GM19463 (cell line): ENCODE data around the gene TLR3.
"Not testable (repeated sequence)": the region's sequence is repeated elsewhere in the genome, so short reads cannot be mapped to it uniquely, and the experiment has no call there.

Experiments
- ATAC-seq: cut with Tn5 transposase; IDR thresholded peaks from one replicate; pipeline ENCODE4 v1.9.1; 2021; ENCODE audit warnings: mild to moderate bottlenecking, moderate library complexity; ENCODE audit not compliant: unreplicated experiment

TLR3 gene

DNA sequence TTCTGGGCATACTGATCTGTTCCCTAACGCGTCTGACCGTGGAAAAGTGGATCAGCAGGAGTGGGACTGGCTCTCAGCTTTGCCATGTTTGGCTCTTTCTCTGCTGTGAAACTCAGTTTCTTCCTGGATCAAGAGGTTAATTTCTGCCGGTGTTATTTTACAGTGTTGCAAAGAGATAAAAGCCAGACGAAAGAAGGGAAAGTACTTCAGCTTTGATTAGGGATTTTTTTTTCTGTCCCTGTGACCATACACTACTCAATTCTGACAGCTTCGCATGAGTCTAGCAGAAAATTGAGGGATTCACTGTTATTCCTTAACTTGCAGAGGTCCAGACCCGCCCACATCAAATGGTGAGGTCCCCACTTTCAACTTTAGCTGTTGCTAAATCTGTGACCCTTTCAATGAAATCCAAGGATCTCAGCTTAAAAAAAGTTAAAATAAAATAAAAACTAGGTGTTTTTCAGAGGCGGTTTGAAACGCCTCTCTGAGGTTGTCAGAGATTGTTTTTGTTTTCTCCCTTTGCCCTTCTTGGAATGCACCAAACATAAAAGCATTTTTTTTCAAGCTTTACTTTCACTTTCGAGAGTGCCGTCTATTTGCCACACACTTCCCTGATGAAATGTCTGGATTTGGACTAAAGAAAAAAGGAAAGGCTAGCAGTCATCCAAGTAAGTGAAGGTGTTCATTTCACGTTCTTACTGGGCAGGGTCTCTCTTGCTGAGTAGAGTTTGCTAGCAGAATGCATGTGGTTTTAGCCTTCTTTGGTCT, at the start of gene TLR3:
TLR3 (plus strand) TSS at position 576 of the 768 bp plus-strand sequence. CDS start 7,464 bp downstream, outside the sequence.
- ATAC-seq: no peak

DNA sequence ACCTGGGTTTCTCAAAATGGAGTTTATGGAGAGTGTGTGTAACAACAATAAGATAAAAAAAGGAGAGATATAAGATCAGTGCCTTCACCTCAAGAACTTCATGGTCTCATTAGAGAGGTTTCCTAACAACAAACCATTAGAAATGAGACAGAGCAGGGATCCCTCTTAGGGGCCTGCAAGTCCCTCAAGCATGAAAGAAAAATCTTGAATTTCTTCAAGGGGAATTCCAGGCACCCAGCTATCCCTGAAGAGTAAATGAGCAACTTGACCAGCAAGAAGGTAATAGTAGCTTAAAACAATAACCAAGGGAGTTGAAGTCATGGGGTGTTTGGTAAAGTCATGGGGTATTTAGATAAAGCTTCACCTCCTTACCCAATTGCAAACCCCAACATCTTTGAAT, 49.7 kb upstream of the TLR3 start:
- ATAC-seq: no peak

DNA sequence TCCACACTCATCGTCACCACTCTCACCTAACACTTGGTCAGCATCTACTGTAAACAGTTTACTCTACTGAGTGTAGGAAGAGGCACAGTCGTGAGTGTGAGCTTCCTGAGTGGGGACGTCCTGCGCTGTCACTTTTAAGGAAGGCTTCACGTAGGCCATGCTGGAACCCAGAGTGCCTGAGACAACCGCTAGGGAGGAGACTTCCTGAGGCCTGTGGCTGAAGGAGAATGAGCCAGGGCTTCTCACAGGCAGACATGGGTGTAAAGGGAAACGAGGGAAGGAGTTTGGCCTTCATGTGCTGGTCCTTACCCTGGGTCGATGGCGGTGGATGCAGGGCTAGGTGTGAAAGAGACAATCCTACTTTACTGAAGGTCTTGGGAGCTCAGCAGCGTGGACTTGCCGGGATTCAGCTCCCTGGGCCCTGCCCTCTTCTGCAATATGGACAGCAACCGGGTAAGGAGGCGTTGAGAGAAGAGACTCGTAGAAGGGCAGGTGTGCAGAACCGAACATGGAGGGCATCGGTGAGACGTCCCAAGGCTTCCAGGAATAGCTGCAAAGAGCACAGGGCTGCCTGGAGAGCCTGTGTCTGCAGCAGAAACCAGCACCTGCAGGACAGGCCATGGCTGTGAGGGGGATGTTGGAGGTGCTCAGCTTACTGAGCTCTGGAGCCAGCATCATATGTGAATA, 48.7 kb upstream of the TLR3 start:
- ATAC-seq: no peak

DNA sequence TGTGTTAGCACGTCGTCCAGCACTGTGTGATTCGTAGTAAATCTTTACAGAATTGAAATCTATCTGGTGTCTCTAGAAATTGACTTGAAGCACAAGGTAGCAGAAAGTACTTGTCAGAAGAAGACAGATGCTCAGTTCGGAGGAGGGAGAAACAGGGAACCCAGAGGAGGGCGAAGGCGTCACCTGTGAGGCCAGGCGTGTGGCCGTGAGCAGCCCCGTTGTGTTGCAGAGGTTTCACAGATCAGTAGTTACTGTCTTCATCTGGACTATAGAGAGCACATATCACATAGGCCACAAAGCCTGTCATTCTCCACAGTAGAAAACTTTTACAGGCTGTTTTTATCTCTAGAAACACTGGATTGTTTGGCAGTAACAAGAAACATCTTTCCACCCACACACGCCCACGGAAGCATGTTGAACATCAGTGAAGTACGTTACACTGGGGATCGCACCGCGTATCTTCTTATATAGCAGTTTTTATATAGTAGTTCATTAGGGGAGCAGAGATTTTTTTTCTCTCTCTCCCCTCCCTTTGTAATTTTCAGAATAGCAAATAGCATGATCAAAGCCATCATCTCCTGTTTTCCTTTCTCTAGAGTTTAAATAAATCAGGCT, 48.1 kb upstream of the TLR3 start:
- no peak for ATAC-seq

DNA sequence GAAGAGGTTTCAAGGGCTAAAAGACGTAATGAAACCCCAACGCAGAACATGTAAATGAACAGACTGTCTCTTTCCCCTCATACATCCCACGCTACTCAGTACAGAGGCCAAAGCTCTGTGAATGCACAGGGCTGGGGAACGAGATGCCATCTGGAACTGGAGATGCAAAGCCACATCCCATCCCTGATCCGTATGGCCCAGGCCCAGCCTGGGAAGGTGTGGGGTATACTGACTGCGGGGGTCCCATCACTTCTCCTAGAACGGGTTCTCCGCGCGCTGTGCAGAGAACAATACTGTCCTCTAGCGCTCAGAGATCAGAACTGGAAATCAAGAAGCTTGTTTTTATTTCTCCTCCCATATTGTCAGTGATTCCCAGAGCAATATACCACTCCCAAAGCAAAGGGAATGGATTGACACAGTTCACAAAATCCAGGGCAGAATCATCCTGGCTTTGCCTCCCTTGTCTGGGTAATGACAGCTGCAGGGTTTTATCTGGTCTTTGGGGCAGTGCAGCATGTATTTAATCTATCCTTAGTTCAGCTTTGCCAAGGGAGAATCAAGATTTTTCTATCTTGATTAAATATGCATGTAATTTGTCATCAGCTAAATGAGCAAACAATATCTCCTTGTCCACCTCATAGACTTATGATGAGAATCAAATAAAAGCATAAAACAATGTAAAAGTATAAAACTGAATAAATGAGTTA, 47.3 kb upstream of the TLR3 start:
- ATAC-seq: no peak

DNA sequence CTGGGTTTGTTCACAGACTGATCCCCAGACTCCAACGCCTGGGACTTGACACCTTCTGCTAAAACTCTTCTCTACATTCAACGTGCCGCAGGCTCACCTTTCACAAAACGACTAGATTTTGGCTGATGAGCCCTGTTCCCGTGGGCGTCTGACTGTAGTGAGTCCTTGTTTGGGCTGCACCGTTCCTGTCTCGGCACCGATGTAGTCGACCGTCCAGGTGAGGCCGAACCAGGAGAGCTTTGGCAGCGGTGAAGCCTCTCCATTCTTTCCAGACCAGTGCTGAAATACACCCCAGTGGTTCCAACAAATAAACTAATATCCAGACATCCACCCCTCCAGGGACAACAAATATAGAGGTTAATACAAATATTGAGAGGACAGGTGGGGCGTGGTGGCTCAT, 45.0 kb upstream of the TLR3 start:
- ATAC-seq: no peak

DNA sequence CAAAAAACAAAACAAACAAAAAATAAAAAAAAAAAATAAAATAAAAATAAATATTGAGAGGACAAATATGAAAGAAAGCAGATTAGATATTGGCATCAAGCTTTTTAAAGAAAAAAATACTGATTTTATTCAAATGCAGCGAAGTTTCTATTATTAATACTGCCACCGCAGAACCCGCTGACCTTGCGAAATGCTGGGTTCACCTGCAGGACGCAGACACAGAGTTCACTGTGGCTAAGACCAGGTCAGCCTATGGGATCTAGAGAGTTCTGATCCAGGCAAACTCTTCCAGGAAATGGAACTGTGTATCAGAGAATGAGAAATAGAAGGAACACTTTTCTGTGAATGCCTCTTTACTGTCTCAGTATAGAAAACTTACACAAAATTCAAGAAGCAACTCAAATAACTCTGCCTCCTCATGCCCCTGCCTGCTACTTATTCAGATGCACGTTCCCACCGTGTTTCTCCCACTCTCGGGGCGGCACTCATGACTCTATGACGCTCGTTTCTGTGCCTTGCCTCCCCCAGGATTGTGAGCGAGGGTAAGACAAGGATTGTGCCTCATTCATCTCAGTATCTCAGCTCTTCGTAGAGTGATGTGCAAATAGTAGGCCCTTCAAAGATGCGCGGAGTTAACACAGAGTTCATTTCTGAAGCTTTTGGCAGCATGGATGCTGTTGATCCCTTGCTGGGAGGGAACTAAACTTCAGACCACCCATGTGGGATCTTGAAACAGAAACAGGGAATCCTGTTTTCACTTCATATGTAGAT, 44.1 kb upstream of the TLR3 start:
- no peak for ATAC-seq

DNA sequence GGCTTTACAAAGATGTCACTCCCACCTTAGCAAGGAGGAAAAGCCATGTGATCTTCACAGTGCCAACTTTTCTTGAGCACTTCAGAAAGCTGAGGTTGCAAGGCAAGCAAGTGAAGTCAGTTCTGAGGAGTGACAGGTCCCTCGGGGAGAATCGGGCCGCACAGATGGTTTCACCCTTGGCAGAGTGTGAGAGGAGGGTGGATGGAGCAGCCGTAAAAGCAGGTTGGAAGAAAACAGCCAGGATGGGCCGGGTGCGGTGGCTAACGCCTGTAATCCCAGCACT, 43.6 kb upstream of the TLR3 start:
- ATAC-seq: no peak

DNA sequence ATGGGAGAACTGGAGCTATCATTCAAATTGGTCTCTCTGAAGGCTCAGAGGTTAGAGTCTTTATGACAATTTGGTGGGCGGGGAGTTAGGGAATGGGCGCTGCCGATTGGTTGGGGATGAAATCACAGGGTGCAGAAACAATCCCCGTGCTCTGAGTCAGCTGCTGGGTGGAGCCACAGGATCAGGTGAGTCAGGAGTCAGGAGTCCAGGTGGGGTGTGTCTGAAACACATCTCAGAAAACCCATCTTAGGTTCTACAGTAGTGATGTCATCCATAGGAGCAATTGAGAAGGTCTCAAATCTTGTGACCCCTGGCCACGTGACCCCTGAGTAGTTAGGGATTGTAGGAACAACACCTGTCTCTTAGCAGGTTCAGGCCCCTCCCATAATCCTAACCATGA, 41.6 kb upstream of the TLR3 start:
- no peak for ATAC-seq

DNA sequence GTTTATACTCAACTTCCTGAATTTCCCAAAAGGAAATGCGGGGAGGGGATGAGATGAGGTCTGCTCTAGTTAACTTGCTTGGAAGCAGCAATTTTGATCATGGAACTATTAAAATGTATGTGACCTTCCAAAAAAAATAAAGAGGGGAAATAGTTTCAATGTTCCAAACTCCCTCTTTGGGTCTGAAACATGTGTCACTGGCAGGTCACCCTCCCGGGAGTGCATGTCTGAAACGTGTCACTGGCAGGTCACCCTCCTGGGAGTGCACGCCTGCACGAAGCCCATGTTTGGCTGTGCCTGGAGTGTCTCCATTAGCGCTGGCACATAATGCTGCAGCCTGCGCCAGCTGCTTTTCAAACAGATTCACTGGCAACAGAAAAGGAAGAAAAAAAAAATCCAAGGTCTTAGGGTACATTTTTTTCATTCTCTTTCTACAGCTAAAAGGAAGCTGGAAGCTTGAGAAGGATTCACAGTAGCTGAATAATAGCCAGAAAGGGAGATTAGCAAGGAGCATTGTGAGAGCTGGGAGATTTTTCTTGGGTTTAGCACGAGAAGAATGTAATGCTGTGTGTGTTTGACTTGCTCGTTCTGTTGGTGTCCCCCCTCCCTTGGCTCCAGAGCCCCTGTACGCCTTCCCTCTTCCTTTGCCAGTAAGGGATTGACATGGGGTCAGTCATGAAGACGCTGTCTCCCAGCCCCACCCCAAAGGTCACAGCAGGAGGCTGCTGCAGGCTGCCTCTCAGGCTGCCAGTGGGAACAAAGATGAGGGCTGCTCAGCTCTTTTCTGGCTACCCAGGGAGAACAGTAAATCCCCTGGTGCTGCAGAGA, 39.2 kb upstream of the TLR3 start:
- ATAC-seq: no peak

DNA sequence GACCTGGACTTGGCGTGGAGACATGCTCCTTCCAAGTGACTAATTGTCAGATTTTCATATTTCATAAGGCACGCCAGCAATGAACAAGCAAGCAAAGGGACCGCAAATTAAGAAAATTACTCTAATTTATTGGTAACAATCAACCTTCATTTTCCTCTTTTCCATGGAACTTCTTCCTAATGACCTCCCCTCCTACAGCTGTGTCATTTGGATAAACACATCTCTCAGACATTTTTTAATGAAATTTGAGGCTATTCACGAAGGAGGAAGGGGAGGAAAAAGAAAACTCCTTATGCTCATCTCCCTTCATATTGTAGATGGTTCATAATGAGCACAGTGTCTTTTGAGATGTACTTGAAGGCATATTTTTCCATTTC, 38.6 kb upstream of the TLR3 start:
- ATAC-seq: no peak

DNA sequence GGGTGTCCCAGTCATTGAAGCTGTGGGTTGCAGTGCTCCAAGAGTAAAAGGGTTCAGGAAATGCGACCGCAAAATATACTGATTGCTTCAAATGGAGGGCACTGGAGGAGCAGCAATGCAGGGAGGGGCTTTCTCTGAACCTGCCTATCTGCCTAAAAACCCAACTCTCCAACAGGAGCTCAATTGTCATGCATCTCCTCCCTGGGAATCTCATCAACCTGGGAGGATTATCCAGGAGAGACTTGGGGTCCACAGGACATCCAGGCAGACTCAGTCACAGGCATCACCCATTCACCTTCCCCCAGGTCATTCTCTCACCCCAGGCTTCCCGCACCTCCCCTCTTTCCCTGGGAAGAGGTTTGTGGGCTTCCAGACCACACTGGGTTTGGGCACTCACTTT, 38.2 kb upstream of the TLR3 start:
- no peak for ATAC-seq

DNA sequence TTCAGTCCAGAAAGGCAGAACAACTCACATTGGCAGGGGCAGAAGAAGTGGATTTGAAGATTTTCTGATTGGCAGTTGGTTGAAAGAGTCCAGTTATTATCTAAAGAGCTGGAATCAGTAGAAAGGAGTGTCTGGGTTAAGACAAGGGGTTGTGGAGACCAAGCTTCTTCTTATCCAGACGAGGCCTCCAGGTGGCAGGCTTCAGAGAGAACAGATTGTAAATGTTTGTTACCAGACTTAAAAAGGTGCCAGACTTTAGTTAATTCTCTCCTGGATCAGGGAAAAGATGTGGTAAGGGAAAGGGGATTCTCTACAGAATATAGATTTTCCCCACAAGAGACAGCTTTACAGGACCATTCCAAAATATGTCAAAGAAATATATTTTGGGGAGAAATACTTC, 36.7 kb upstream of the TLR3 start:
- ATAC-seq: no peak

DNA sequence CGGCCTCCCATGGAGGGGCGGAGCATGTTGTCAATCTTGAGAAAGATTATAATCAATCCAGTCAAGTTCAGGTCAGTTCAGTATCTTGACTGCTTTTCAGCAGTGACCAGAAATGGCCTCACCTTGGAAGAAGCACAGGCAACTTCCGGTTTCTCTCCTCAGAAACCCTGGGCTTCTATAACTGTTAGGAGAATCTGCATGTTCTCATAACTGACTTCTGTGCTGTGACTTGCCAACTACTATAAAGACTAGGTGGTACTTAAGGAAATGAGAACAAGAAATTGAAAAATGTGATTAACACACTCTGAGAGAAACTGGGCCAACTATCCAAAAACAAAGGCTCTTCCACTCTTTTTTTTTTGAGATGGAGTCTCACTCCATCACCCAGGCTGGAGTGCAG, 35.9 kb upstream of the TLR3 start:
- ATAC-seq: no peak

DNA sequence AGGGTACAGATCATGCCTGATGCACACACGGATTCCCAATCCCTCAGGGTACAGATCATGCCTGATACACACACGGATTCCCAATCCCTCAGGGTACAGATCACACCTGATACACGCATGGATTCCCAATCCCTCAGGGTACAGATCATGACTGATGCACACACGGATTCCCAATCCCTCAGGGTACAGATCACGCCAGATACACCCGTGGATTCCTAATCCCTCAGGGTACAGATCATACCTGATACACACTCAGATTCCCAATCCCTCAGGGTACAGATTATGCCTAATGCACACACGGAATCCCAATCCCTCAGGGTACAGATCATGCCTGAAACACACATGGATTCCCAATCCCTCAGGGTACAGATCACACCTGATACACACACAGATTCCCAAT, 34.3 kb upstream of the TLR3 start:
- not testable (repeated sequence) for ATAC-seq

DNA sequence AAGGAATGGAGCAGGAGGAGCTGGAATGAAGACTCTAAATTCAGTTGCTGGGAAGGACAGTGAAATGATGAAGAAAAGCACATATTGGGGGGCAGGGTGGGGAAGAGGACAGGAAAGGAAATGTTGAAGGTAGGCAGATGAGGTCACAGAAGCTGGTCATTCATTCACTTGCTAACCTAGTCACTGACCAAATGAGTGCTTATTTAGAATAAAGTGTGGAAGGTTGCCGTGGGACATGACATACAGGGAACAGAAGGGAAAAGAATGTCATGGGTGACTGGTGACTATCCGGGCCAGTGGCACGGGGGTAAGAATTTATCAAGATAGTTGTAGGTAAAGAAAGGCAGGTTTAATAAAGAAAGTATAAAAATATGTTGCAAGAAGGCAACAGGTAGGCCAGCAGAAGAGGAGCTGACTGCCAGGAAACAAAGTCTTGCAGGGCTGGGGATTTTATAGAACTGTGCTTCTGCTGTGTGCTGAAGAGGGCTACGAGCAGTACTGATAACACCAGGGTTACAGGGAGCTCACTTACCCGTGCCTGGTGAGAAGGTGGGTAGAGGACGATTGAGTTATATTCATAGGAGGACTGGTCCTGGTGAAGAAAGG, 31.9 kb upstream of the TLR3 start:
- no peak for ATAC-seq

DNA sequence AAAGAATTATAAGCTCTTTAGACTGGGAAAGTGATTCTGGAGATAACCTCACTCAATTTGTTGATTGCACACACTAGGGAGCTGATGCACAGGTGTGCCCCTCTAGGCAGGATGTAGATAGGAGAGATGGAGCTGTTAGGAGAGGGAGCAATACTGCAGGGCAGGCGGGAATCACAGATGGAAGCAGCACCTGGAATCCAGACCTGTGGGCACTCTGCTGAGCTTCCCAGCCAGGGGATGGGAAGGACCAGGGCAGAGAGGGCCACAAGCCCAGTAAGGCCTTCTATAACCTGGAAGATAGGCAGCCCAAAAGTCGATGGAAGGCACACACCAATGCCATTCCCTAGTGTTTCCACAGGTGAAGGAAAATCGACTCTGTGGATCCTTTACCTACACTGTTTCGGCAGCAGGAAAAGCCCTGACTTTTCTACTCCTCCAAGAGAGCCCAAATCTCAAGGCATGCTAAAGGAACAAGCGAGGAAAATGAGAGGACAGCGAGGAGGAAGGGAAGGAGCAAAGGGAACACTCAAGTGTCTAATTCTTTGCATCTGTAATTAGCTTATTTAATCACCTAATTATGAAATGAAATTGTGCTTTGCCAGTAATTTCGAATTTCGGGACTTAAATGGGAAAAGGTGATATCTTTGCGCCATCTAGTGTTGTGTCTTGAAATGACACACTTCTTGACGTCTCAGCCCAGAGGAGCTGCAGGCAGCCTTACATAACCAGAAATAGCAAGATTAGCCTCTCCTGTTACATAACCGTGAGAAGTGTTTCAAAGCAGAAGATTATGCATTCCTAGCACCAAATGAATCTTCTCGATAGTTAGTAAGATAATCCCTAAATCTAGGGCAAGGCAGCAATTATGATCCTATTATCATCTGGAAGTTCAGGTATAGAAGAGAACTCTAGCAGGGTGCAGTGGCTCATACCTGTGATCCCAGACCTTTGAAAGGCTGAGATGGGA, 31.0 kb upstream of the TLR3 start:
- no peak for ATAC-seq

DNA sequence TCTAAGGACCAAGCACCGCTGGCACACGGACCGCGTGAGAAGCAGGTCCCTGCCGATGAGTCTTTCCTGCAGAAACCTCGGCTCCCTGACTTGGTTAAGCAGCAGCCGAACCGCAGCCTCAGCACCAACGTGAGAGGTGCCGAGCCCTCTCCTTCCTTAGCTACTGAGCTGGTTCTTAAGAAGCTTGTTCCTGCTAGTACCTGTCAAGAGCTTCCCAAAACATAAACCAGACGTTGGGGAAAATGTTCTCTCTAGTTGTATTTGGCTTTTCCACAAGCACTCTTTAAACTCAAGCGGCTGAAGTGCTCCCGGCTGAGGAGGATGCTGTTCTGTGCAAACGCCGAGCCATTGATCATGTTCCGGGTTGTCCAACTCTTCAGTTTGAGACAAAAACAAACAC, 29.3 kb upstream of the TLR3 start:
- ATAC-seq: no peak

DNA sequence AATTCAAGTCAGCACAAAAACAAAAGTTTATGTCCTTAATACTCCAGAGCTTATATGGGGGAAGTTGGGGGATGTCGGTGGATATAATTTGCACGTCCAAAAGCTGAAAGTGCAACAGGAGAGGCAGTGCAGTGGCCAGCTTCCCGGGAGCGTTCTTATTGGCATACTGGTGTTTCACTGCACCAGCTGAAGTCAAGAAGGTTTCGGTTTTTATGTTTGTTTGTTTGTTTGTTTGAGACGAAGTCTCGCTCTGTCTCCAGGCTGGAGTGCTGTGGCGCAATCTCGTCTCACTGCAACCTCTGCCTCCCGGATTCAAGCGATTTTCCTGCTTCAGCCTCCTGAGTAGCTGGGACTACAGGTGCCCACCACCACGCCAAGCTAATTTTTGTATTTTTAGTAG, 28.6 kb upstream of the TLR3 start:
- ATAC-seq: no peak
